Measurements from ENCODE around the gene CAMK2B. TPM values are rescaled to one million over a fixed set of nuclear protein-coding genes. Genes with fewer than 3 reads are reported as not detected.

Gene CAMK2B
- total RNA-seq, 4 donors from 2014 or later = 0.44 to 5.1 (median 0.81) TPM

GRCh38 chr7:44284881-44285541 is 40.4 kb downstream of the CAMK2B start:
- TF ChIP-seq CTCF (IDR thresholded peaks at IDR 0.05; ENCODE audit: low read depth) = no peak

- TF ChIP-seq CTCF (IDR thresholded peaks at IDR 0.05; ENCODE audit: low read depth) = no peak
Measured at GRCh38 chr7:44284216-44284615, 41.2 kb downstream of the CAMK2B start.

- TF ChIP-seq CTCF (IDR thresholded peaks at IDR 0.05; ENCODE audit: low read depth) = no peak
Measured at GRCh38 chr7:44283381-44284211, 41.8 kb downstream of the CAMK2B start.

GRCh38 chr7:44282601-44283171 is 42.7 kb downstream of the CAMK2B start:
- TF ChIP-seq CTCF (IDR thresholded peaks at IDR 0.05; ENCODE audit: low read depth) = no peak

GRCh38 chr7:44281811-44282600 is 43.4 kb downstream of the CAMK2B start:
- TF ChIP-seq CTCF (IDR thresholded peaks at IDR 0.05; ENCODE audit: low read depth) = no peak

GRCh38 chr7:44280993-44281721 is 44.2 kb downstream of the CAMK2B start:
- TF ChIP-seq CTCF (IDR thresholded peaks at IDR 0.05; ENCODE audit: low read depth) = no peak

All from subcutaneous adipose tissue (tissue), 4 donors.